HFFc6 (cell line): ENCODE data around the gene LRP1B. TPM values are rescaled to one million over a fixed set of nuclear protein-coding genes. Genes with fewer than 3 reads are reported as not detected.
A peak's percentile ranks its signal among the peaks of the same experiment; 100 is the strongest.

Experiments
- DNase-seq: peaks from one replicate; pipeline ENCODE4 v3.0.0-alpha.2; 2018
- H3K27ac Mint-ChIP-seq: 2 replicates; pipeline ENCODE4 v1.8.0; 2020; ENCODE audit warnings: mild to moderate bottlenecking, mixed read lengths
- H3K27me3 Mint-ChIP-seq: 2 replicates; pipeline ENCODE4 v1.8.0; 2021; ENCODE audit warnings: mild to moderate bottlenecking, moderate library complexity, mixed read lengths; ENCODE audit not compliant: insufficient read depth
- H3K36me3 Mint-ChIP-seq: 2 replicates; pipeline ENCODE4 v1.8.0; 2021; ENCODE audit warnings: low read depth, mixed read lengths
- H3K4me1 Mint-ChIP-seq: 2 replicates; pipeline ENCODE4 v1.8.0; 2020; ENCODE audit warnings: low read depth, mixed read lengths
- H3K4me3 Mint-ChIP-seq: 2 replicates; pipeline ENCODE4 v1.8.0; 2020; ENCODE audit warnings: mild to moderate bottlenecking, moderate library complexity, mixed read lengths
- H3K9me3 Mint-ChIP-seq: 2 replicates; pipeline ENCODE4 v1.8.0; 2020; ENCODE audit warnings: mild to moderate bottlenecking, mixed read lengths
- total RNA-seq, 6 experiments: library from RNA; stranded (reverse); fragmentation: NEBNext Ultra II Directional; extraction: Animal tissue kit (Norgen Biotek cat#: 25700); gene quantifications; 2 replicates in 1 of 6; 3 replicates in 5 of 6; pipeline ENCODE4 v1.2.3, GENCODE V29; 2021
- TF ChIP-seq, protein P1 (sequence below): fragments of 200-600 bp; sonication (generic); IDR thresholded peaks from 2 replicates; pipeline ENCODE4 v1.5.0; 2021; ENCODE audit warnings: antibody characterized with exemption, mild to moderate bottlenecking

The LRP1B gene
- total RNA-seq, 6 experiments from 2014 or later, result not detected

DNA sequence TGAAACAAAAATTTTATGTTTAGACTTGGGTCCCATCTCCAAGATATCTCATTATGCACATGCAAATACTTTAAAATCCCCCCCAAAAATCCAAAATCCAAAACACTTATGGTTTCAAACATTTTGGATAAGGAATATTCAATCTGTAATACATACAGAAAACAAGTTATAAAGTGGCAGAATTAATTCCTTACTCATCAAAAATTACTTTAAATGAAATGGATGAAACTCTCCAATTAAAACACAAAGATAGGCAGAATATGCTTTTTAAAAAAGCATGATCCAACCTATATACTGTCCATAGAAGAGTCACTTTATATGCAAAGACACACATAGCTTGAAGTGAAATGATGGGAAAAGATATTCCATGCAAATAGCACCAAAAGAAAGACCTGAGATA lies 744.6 kb downstream of the LRP1B start:
- H3K27me3 Mint-ChIP-seq, result no peaks in the 10 kb centered on the region
- no peak overlapping the region for H3K4me3 Mint-ChIP-seq
- TF ChIP-seq, protein P1, sequence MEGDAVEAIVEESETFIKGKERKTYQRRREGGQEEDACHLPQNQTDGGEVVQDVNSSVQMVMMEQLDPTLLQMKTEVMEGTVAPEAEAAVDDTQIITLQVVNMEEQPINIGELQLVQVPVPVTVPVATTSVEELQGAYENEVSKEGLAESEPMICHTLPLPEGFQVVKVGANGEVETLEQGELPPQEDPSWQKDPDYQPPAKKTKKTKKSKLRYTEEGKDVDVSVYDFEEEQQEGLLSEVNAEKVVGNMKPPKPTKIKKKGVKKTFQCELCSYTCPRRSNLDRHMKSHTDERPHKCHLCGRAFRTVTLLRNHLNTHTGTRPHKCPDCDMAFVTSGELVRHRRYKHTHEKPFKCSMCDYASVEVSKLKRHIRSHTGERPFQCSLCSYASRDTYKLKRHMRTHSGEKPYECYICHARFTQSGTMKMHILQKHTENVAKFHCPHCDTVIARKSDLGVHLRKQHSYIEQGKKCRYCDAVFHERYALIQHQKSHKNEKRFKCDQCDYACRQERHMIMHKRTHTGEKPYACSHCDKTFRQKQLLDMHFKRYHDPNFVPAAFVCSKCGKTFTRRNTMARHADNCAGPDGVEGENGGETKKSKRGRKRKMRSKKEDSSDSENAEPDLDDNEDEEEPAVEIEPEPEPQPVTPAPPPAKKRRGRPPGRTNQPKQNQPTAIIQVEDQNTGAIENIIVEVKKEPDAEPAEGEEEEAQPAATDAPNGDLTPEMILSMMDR, result no peak
- no peak for DNase-seq
- H3K27ac Mint-ChIP-seq, result no peak overlapping the region
- H3K9me3 Mint-ChIP-seq, result peaks cover 28% of the 10 kb centered on the region
- H3K36me3 Mint-ChIP-seq, result no peaks in the 10 kb centered on the region
- H3K4me1 Mint-ChIP-seq, result no peaks in the 10 kb centered on the region; the same call in 1 of the 2 replicates

DNA sequence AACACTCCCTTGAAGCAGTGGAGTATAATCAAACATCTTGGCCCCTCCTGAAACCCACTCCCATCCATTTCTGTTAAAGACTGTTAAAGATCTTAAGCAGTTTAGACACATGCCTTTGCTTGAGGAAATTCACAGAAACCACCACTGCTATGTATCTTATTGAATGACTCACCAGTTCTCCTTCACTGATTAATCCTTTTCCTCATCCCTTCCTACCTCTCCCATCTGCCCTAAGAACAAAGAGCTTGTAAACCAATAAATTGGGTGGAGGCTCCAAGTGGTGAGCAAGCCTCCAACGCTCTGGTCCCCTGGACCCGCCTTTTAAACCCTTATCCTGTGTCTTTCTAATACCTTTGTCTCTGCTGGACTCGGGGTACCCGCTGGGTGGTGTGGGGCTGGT lies 746.1 kb downstream of the LRP1B start:
- H3K27ac Mint-ChIP-seq, result no peak overlapping the region
- no peak overlapping the region for H3K4me3 Mint-ChIP-seq
- no peaks in the 10 kb centered on the region; the same call in 1 of the 2 replicates for H3K4me1 Mint-ChIP-seq
- peak; percentile 1 for DNase-seq
- no peaks in the 10 kb centered on the region for H3K36me3 Mint-ChIP-seq
- no peaks in the 10 kb centered on the region for H3K27me3 Mint-ChIP-seq
- TF ChIP-seq, protein P1, result no peak
- H3K9me3 Mint-ChIP-seq, result peaks cover 29% of the 10 kb centered on the region

DNA sequence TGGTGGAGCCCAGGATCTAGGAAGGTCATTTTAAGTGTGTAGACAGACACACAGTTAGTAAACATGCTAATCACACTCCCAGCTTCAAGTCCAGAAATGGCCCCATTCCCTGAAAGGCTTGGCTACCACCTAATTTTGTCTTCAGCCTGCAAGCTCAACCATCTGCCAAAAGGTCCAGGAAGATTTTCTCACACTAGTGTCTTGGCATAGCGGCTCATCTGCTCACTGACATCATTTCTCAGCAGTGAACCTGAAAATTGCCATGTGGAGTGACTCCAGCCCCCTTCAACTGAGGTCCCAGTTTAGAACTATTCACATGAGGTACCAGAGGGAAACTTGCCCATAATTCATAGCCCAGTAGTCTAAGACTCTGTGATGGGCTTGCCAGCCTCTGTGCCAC lies 748.9 kb downstream of the LRP1B start:
- TF ChIP-seq, protein P1, result no peak
- Mint-ChIP-seq H3K36me3 (no peaks in the 10 kb centered on the region), H3K4me1 (no peaks in the 10 kb centered on the region; the same call in 1 of the 2 replicates), H3K9me3 (peaks cover 32% of the 10 kb centered on the region), H3K4me3 (no peak overlapping the region), H3K27ac (no peak overlapping the region), H3K27me3 (no peaks in the 10 kb centered on the region)
- DNase-seq, result no peak

DNA sequence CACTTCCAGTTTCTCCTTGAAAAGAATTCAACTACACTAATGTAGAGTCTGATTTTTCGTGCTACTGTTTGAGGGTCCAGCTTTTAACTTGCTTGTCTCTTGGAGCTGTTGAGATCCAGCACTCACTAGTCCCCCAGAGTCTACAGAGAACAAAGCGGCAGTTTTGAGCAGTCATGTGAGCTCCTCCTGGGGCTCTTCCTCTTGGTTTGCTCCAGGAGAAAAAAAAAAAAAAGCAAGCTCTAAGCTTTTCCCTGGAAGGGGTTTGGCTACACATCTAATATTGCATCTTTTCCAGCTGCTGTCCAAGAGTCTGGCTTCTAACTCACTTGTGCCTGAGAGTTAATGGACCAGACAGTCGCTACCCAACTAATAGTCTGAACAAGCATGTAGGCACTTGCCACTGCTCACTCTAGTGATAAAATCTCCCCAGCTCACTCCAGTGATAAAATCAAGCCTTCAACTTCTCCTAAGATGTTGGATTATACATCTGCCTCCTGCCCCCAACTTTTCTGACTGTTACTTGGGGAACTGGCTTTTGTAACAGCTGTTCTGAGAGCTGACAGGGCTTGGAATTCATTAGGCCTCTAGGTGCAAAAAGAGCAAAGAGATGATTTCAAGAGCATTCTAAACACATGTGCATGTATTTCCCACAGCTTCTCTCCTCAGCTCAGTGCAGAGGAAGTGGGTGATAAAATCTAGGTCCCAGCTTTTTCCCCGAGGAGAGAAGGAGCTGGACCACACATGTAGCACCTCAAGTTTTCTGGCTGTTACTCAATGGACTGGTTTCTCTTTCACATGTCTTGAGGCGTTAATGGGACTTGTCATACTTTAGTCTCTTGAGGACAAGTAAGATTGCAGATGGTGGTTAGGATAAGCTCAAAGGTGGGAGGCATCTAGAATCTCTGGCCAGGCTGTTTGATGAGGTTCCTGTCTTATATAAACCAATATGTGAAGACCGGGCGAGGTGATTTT lies 750.5 kb downstream of the LRP1B start:
- Mint-ChIP-seq H3K27me3 (no peaks in the 10 kb centered on the region), H3K4me3 (no peak overlapping the region), H3K9me3 (peaks cover 37% of the 10 kb centered on the region), H3K4me1 (no peaks in the 10 kb centered on the region; the same call in 1 of the 2 replicates), H3K36me3 (no peaks in the 10 kb centered on the region), H3K27ac (no peak overlapping the region)
- DNase-seq, result no peak
- TF ChIP-seq, protein P1, result no peak

DNA sequence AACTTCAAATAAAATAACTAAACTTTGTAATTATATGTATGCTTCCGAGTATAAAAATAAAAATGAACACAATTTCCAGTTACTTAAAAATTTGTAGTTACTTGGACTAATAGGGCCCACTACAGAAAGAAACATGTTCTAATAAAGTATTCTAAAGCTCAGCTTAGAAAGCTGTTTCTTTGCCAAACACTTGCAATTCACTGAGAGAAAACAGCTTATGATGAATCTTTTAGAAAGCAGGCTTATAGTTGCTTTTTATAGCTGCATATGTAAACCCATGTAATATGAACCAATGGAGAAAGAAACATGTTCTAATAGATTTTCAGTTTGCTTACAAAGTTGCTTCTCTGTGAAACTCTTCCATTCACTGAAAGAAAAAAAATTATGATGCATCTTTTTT lies 766.0 kb downstream of the LRP1B start:
- H3K9me3 Mint-ChIP-seq, result peaks cover 15% of the 10 kb centered on the region; the same call in 1 of the 2 replicates

More for the DNA sequence above, 766.0 kb downstream of the LRP1B start:
- no peak overlapping the region for H3K27ac Mint-ChIP-seq
- H3K4me1 Mint-ChIP-seq, result no peaks in the 10 kb centered on the region
- H3K27me3 Mint-ChIP-seq, result no peaks in the 10 kb centered on the region
- H3K36me3 Mint-ChIP-seq, result no peaks in the 10 kb centered on the region
- no peak for DNase-seq
- no peak overlapping the region for H3K4me3 Mint-ChIP-seq
- TF ChIP-seq, protein P1, result no peak
